ENCODE data around the gene RUBCN. TPM values are rescaled to one million over a fixed set of nuclear protein-coding genes. Genes with fewer than 3 reads are reported as not detected.

Gene RUBCN
- total RNA-seq, 4 donors from 2014 or later: 26.9 to 44.3 (median 35.0) TPM

- Histone ChIP-seq H3K27me3 (no peaks in the 10 kb centered on the region), H3K4me1 (no peaks in the 10 kb centered on the region), H3K4me3 (no peak overlapping the region), H3K36me3 (peaks cover 0 to 97% (median 17%) of the 10 kb centered on the region in 3 donors), H3K9me3 (no peaks in the 10 kb centered on the region), H3K27ac (no peak overlapping the region)
- no peak for TF ChIP-seq CTCF (IDR thresholded peaks at IDR 0.05)
- TF ChIP-seq POLR2A (IDR thresholded peaks at IDR 0.05): no peak
- DNase-seq: no peak
- intact Hi-C loops (cut with DNase I): no loop called here
- 93 to 95% methylated on average over 4 of the region's 4 CpGs for WGBS, 2 donors
These were observed 34.9 kb downstream of the RUBCN start for GRCh38 chr3:197701841-197702240.

GRCh38 chr3:197700095-197700494 lies 36.6 kb downstream of the RUBCN start:
- Histone ChIP-seq H3K4me1 (no peaks in the 10 kb centered on the region), H3K27me3 (no peaks in the 10 kb centered on the region), H3K4me3 (no peak overlapping the region), H3K36me3 (peaks cover 5 to 99% (median 26%) of the 10 kb centered on the region in 3 donors), H3K27ac (no peak overlapping the region), H3K9me3 (no peaks in the 10 kb centered on the region)
- DNase-seq: no peak
- TF ChIP-seq POLR2A (IDR thresholded peaks at IDR 0.05): no peak
- no peak for TF ChIP-seq CTCF (IDR thresholded peaks at IDR 0.05)
- intact Hi-C loops (cut with DNase I): no loop called here
- 90 to 93% methylated on average over 9 of the region's 9 CpGs for WGBS, 2 donors

GRCh38 chr3:197697355-197697754 lies 39.3 kb downstream of the RUBCN start:
- Histone ChIP-seq H3K9me3 (no peaks in the 10 kb centered on the region), H3K36me3 (peaks cover 15 to 99% (median 30%) of the 10 kb centered on the region in 3 donors), H3K4me3 (no peak overlapping the region), H3K27ac (no peak overlapping the region), H3K4me1 (no peaks in the 10 kb centered on the region), H3K27me3 (no peaks in the 10 kb centered on the region)
- 93 to 97% methylated on average over 6 of the region's 6 CpGs for WGBS, 2 donors
- intact Hi-C loops (cut with DNase I): no loop called here
- TF ChIP-seq POLR2A (IDR thresholded peaks at IDR 0.05): no peak
- DNase-seq: no peak

- TF ChIP-seq POLR2A (IDR thresholded peaks at IDR 0.05) (no peak), CTCF (IDR thresholded peaks at IDR 0.05) (no peak)
- Histone ChIP-seq H3K9me3 (no peaks in the 10 kb centered on the region), H3K36me3 (peaks cover 15 to 99% (median 28%) of the 10 kb centered on the region in 3 donors), H3K4me3 (no peak overlapping the region), H3K27ac (no peak overlapping the region), H3K27me3 (no peaks in the 10 kb centered on the region), H3K4me1 (no peaks in the 10 kb centered on the region)
- intact Hi-C loops (cut with DNase I): no loop called here
- no peak for DNase-seq
- WGBS, 2 donors: 94 to 100% methylated on average over 1 to 7 of the region's 7 CpGs
These were observed 42.5 kb downstream of the RUBCN start for GRCh38 chr3:197694251-197694650.

GRCh38 chr3:197692641-197693040 lies 44.1 kb downstream of the RUBCN start:
- no peak for DNase-seq
- Histone ChIP-seq H3K27me3 (no peaks in the 10 kb centered on the region), H3K9me3 (no peaks in the 10 kb centered on the region), H3K27ac (no peak overlapping the region), H3K4me1 (no peaks in the 10 kb centered on the region), H3K4me3 (no peak overlapping the region), H3K36me3 (peaks cover 15 to 100% (median 34%) of the 10 kb centered on the region in 3 donors)
- WGBS, 2 donors: 64 to 65% methylated on average over 4 of the region's 4 CpGs
- TF ChIP-seq CTCF (IDR thresholded peaks at IDR 0.05) (no peak), POLR2A (IDR thresholded peaks at IDR 0.05) (no peak)
- intact Hi-C loops (cut with DNase I): no loop called here

- Histone ChIP-seq H3K4me3 (no peak overlapping the region), H3K36me3 (peaks cover 15 to 100% (median 35%) of the 10 kb centered on the region in 3 donors), H3K4me1 (no peaks in the 10 kb centered on the region), H3K9me3 (no peaks in the 10 kb centered on the region), H3K27me3 (no peaks in the 10 kb centered on the region), H3K27ac (no peak overlapping the region)
- intact Hi-C loops (cut with DNase I): no loop called here
- DNase-seq: no peak
- WGBS, 2 donors: 91 to 96% methylated on average over 6 of the region's 6 CpGs
- TF ChIP-seq CTCF (IDR thresholded peaks at IDR 0.05) (no peak), POLR2A (IDR thresholded peaks at IDR 0.05) (no peak)
These were observed 46.0 kb downstream of the RUBCN start for GRCh38 chr3:197690754-197691153.

Data from esophagus squamous epithelium (tissue), 5 donors.